NCI-H2171 treated with DMSO at 0.1 percent for 48 hours (cell line): ENCODE data around the gene CYP46A1.

ENCODE experiments used
- DNase-seq: peaks from one replicate; lab custom pipeline; 2025; lab: John Stamatoyannopoulos, UW

The CYP46A1 gene

DNA sequence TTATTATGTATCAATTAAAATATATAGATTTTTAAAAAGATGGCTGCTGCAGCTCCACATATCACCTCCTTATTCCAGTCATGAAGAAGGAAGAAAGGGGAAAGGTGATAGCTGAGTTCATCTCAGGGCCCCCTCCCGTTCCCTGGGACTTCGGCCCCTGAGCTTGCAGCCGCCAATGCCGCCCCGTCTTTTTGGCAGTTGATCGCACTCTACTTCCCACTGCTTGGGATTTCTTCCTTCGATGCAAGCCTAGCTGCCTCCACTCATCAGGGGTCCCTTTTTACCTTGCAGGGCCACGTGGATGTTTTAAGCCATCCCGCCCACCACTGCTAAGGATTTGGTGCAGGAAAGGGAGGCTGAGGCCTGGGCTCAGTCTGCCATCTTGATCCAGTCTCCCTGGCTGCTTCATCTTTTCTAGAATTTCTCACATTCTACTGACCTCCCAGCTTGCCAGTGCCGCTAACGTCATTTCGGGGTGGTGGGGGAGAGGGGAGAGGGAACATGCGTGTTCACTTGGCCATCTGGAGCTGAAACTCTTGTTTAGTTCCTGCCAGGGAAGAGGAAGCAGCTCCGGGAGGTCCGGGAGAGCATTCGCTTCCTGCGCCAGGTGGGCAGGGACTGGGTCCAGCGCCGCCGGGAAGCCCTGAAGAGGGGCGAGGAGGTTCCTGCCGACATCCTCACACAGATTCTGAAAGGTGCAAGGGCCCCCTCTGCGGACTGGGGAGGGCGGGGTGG, 31.3 kb downstream of the CYP46A1 start:
- no peak for DNase-seq

DNA sequence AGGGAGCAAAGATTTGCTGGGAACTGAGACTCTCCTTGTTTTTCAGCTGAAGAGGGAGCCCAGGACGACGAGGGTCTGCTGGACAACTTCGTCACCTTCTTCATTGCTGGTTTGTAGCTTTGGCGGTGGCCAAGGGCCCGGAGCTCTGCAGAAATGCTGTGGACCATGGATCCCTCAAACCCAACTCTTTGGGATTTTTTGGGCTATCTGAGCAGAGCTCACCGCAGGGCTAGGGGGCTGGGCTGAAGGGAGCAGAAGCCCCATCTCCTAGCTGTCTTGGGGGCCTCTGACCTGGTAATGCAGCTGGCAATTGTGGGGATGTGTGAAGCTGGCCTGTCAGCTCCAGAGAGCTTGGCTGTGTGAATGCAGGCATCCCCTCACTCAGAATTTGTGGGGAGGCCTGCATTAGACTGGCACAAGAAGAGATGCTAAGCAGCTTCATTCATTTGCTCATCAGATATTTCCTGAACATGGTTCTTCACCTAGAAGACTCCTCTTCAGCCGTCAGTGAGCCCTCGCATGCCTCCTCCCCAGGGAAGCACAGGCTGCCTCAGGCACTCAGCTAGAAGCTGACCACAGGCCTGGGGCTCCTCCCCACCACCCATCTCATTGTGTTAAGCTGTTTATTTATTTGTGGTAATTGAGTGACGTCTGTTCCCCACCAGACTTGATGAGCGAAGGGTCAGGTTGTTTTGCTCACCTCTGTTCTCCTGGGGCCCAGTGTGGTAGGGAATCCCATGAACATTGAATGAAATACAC, 32.2 kb downstream of the CYP46A1 start:
- no peak for DNase-seq

DNA sequence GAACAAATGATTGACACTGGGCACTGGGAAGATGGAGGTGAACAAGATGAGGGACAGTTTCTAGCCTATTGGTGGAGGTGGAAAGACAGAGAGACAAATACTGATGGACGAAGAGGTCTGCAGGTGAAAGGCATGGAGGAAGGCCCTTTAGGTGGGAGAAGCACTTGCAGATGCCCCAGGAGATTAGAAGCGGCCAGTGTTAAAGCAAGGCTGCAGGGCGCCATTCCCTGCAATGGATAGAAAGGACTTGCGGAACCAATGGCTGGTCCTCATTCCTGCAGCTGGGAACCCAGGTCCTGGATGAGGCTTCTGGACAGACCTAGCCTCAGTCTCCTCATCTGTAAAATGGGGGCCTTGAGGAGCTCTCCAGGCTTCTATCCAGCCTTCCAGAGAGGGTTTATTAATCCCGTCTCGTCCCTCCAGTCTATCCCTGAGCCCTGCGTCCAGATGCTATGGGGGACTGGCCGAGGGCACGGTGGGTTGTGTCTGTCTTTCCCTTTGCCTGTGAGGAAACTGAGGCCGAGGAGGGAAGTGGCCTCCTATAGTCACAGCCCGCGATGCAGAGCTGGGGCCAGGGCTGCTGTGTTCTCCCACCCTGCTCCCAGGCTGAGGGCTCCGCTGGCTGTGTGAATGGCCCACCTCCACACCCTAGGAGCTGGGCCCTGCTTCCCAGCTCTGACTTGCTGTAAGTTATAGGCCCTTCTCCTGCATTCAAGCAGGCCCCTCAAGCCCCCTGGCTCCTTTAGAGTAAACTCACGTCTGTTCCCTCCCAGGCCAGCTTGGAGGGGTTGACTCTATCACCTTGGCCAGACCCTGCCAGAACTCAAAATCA, 33.0 kb downstream of the CYP46A1 start:
- DNase-seq, result no peak

DNA sequence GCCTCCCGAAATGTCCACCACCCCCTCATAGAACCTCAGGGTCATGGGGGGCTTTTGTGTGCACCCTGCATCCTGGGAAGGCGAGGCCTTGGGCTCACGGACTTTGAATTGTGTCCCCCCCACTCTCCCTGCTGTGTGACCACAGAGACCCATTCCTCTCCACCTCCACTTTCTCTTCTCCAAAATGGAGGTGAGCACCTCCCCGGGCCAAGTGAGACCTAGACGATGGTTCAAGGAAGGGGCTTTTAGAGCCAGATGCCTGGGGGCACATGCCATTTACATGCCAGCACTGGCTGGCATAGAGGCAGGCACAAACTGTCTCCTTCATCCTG, 33.5 kb downstream of the CYP46A1 start:
- DNase-seq, result no peak

DNA sequence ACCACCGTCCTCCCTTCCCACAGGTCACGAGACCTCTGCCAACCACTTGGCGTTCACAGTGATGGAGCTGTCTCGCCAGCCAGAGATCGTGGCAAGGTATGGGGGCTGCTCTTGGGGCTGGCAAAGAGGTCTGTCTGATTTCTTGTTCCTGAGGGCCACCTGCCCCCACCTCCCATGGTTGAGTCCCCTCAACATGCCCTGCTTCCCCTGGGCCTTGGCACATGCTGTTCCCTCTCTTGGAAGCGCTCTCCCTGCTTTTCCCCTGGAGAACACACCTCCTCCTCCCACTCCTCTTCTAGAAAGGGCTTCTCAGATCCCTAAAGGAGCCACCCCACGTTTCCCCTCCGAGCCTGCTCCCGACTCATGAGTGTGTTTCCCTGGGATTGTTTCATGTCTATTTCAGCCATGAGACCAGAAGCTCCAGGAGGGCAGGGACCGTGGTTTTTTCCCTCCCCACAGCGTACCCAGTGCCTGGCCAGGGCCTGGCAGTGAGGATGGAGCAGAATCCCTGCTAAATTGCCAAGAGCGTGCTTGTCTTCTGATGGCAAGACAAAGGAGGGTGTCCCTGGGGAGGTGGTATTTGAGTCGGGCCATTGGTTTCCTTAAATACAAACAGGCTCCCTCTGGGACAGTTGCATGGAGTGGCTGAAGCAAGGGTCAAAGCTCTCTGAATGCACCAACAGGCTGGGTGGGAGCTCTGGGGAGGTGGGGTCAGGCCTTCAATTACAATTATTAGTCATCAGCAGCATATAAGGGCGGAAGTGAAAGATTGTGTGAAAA, 34.1 kb downstream of the CYP46A1 start:
- DNase-seq, result peak; percentile 66

DNA sequence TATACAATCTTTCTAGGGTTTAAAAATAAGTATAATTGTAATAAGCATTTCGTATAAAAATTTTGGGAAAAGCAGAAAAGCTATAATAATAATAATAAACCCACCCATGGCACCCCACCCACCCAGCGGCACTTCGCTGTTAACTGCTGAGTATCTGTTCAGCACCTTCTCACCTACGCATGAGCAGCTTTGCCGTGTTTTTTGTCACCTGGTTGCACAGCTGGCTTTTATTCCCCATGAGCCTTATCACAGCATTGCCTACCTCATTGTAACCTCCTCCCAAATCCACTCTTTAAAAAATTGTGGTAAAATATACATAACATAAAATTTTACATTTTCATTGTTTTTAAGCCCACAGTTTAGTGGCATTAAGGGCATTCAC, 34.7 kb downstream of the CYP46A1 start:
- DNase-seq, result peak; percentile 57

DNA sequence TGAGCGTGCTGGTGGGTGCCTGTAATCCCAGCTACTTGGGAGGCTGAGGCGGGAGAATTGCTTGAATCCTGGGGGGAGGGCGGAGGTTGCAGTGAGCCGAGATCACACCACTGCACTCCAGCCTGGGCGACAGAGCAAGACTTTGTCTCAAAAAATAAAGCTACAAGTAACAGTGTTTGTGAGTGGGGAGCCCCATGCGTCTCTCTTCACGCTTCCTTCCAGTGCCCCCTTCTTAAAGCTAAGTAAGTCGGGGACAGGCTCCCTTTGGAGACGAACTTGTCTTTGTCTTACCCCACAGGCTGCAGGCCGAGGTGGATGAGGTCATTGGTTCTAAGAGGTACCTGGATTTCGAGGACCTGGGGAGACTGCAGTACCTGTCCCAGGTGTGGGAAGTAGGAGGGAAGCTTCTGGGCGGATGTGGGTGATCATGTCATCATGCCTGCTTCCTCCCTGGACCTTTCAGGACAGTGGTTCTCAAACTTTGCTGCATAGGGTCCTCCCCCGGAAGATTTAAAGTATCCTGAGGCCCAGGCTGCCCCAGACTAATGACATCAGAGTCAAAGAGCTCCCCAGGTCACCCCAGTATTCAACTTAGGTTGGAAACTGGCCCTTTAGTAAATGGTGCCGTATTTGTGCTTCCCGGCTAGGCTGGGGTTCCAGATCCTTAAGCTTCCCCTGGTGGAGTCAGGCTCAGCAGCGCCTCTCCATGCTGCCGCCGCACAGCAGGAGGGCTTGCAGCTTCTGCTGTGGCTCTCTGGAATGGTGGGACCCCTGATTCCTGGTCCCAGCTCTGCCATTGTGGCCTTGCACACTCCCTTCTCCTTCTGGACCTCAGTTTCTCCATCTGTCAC, 37.1 kb downstream of the CYP46A1 start:
- DNase-seq, result no peak

DNA sequence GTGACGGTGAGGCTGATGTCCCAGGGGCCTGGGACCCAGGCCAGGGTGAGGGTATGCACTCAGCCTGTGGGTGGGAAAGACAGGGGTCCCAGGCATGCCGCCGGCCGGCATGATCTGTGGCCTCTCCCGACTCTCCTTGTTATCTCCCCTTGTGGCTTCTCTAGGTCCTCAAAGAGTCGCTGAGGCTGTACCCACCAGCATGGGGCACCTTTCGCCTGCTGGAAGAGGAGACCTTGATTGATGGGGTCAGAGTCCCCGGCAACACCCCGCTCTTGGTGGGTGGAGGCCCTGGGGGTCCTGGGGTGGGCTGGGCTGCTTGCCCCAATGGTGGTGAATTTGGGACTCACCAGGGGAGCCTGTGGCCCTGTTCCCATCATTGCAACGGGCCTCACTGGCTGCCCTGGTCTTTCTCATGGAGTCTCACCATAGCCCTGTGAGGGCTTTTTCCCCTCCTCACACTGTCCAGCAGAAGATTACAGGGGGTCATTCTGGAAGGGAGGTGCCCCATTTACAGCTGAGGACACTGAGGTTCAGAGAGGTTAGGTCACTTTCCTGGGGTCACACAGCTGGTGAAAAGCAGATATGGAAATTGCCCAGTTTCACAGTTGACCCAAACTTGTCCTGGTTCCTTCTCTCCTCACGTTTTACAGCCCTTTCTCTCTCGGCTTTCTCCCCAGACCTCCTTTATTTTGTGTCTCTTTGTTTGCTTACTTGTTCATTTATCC, 37.9 kb downstream of the CYP46A1 start:
- DNase-seq, result no peak

DNA sequence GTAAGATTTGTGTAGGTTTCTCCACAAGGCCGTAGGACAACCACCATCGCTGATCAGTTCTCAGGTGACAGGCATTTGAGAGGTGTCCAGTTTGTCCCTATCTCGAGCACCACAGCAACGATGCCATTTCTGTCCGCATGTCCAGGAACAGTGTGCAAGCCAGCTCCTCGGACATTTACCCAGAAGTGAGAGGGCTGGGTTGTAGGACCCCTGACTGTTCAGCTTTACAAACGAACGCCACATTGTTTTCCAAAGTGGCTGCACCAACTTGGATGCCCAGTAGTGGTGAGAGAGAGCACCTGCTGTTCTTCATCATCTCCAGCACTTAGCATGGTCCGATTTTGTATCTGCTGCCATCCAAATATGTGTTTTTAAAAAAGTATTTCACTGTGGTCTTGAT, 38.6 kb downstream of the CYP46A1 start:
- DNase-seq, result no peak

DNA sequence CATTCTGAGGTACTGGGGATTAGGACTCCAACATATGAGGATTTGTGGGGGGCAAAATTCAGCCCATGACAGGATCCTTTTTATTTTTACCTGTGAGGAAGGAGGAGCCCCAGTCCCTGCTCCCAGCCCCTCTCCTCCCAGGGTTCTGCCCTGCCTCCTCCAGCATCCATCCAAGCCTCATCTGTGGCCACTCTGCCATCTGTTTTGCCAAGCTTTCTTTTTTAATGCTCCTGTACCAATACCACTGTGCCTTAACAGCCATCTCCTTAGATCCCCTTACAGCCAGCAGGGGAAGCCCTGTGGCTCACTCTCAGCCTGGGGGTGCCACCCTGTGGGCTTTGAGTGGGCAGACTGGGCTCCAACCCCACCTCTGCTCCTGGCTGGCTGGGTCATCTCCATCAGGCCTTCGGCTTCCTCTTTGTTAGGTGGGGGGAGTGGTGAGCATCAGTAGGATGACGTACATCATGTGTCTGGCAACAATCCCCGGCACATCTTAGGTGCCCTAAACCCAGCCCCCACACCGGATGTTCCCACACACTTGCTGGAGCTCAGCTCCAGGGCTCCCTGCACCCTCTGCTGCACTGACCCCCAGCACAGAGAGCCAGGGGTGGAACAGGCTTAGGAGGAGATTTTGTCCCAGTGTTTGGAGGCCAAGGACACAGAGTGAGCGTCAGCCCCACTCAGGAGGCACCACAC, 40.2 kb downstream of the CYP46A1 start:
- DNase-seq, result peak; percentile 7

DNA sequence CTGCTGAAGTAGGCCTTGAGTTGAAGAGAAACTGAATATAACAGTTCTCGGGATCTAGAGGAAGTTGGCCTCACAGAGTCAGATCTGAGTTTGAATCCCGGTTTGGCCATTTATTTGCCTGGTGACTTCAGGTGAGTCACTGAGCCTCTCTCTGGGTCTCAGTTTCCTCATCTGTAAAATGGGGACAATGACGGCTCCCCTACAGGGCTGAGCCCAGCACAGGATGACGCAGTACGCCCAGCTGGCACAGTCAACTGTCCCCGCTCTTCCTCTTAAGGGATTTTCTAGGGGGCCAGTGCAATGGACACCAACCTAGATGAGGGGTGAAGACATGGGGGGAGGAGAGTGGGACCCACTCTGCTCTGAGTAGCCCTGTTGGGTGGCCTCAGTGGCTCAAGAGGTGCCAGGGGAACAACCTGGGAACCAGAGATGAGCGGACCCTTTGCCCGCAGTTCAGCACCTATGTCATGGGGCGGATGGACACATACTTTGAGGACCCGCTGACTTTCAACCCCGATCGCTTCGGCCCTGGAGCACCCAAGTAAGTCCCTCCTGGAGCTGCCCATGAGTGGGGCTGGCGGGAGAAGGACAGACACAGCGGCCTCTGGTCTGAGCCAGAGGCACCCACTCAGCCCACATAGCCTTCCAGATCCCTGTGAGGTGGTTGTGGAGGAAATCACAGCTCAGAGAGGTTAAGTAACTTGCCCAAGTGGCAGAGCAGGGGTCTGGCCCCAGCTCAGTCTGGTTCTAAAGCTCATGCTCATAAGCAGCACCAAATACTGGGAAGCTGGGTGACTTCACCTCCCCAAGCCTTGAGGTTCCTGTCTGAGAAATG, 41.1 kb downstream of the CYP46A1 start:
- DNase-seq, result no peak

DNA sequence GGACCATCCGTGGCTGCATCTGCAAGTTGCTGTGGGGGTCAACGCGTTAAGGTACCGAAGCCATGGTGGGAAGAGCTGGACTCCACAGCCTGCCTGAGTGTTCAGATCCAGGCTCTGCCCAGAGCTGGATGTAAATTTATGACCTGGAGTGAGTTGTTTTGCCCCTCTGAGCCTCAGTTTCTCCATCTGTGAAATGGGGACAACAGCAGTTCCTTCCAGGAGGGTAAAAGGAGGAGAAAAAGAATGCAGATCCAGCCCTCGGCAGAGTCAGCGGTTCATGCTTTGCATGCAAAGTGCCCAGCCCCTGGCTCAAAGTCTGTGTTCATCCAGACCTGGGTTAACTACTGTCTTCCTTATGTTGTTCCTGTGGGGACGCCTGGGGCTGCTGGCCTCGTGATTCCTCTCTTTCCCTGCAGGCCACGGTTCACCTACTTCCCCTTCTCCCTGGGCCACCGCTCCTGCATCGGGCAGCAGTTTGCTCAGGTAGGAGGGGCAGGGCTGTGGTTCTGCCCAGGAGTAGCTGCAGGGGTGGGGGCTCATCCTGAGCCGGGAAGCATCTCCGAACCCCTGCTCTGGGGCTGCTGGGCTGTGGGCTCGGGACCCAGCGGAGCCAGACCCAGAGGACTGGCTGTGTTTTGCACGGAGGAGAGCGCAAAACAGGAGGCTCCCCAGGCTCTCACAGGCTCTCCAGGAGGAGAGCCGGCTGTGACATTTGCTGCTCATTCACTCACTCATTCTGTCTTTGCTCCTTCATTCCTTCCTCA, 41.9 kb downstream of the CYP46A1 start:
- DNase-seq, result no peak

DNA sequence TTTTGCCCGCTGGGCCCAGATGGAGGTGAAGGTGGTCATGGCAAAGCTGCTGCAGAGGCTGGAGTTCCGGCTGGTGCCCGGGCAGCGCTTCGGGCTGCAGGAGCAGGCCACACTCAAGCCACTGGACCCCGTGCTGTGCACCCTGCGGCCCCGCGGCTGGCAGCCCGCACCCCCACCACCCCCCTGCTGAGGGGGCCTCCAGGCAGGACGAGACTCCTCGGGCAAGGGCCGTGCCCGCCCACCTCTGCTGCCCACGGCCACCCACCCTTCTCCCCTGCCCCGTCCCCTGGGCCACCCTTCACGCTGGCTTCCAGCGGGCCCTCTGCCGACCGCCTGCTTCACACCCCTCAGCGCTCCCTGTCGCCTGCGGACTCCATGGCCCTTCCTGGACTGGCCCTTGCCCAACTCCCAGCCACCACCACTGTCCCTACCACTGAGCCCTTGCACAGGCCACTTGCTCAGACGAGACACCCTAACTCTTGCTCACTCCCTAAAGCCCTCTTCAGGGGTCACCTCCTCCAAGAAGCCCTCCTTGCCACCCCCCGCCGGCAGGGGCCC, 42.5 kb downstream of the CYP46A1 start:
- no peak for DNase-seq

DNA sequence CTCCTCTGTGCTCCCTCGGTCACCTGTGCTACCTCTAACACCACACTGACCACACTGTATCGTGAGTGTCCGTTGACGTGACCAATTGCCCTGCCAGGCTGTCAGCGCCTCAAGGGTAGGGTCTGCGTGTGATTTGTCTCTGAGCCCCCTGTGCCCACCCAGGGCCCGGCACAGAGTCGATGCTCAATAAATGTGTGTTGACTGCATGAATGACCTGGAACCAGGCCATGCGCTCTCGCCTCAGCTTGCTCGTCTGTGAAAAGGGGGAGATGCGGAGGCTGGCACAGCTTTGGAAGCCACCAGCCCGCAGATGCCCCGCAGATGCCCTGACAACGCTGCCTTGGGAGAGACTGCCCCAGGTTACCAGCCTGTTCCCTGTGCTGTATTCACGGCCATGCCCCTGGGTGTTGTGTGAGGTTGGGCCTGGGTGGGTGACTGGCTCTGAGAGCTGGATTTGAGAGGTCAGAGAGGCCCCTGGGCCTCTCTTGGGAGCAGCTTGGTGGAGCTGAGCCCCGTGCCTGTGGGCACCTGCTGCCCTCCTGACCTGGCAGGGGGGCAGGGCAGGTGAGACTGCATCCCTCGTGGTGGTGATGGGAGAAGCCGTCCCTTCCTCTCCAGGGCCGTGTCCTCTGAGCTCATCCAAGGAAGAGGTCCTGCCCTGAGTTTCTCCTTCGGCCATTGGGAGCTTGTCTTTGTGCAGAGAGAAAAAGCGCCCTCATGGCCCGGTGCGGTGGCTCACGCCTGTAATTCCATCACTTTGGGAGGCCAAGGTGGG, 43.2 kb downstream of the CYP46A1 start:
- DNase-seq, result no peak

DNA sequence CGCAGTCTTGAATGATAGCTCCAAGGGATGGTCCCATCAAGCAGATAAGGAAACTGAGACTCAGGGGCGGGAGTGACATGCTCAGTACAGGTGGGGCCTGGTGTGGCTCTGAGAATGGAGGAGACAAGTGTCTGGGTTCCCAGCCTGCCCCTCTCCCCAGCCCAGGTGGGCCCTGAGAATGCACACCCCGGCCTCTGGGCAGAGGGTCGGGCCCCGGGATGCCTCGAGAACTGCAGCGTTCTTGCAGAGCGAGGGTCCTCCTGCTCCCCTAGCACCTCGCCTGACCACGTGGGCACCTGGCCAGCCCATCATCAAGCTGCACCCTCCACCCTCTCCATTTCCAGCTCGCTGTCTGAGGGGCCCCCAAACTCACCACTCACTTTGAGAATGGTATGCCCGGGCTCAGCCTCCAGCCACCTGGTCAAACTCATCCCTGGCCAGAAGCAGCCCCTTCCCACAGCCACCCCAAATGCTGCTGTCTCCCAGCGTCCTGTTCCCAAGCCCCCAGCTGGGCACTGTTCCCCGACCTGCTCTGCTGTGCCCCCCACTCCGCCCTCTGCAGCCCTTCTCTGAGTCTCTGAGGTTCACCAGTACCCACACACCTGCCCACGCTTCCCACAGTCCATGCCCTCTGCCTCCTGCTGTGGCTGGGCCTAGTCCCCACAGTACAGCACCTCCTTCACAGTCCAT, 44.3 kb downstream of the CYP46A1 start:
- no peak for DNase-seq

DNA sequence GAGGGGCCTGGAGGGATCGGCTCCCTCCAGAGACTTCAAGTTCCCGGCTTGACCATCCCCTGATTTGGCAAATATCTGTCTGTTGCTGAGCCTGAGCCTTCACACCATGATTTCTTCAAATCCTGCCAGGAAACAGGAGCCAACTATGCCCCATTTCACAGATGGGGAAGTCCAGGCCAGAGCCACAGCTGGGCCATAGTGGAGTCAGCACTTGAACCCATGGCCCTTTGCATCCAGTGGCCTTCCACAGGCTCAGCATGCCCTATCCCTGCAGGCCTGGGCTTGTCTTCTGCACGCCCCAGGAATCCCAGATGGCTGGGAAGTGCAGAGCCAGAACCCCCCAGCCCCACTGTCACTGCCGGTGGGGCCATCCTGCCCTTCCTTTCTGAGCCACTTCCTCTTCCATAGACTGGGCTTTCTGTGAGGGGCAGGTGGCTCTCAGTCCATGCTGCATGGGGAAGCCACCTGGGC, 44.9 kb downstream of the CYP46A1 start:
- no peak for DNase-seq
